ENCODE measurements around the gene PIH1D1. TPM values are rescaled to one million over a fixed set of nuclear protein-coding genes. Genes with fewer than 3 reads are reported as not detected.

The PIH1D1 gene
- total and polyA plus RNA-seq, 4 donors, result 41.4 to 59.4 (median 47.2) TPM

- H3K36me3 ChIP-seq (ENCODE audit: control insufficient read depth in 4 of 4, insufficient read depth in 3 of 4, low read depth in 1 of 4, low read length in 3 of 4), result no peaks in the 10 kb centered on the region
- no peaks in the 10 kb centered on the region for H3K4me1 ChIP-seq (ENCODE audit: control insufficient read depth in 4 of 4, insufficient read depth in 4 of 4, low read length in 3 of 4)
- H3K4me3 ChIP-seq (ENCODE audit: low read depth in 1 of 3, low read length in 3 of 3), result no peak overlapping the region
- 76% methylated on average over 6 of the region's 6 CpGs for WGBS
- no peak overlapping the region for H3K27ac ChIP-seq (ENCODE audit: low read depth in 1 of 2, low read length in 2 of 2)
- TF ChIP-seq MAX (IDR thresholded peaks at IDR 0.05) (no peak), TAF1 (conservative IDR thresholded peaks at IDR 0.05) (no peak), YY1 (IDR thresholded peaks at IDR 0.05) (no peak)
- H3K27me3 ChIP-seq (ENCODE audit: control insufficient read depth in 4 of 4, insufficient read depth in 4 of 4, low read length in 3 of 4), result peaks cover 0 to 2% (median 0%) of the 10 kb centered on the region in 4 donors
- no peaks in the 10 kb centered on the region for H3K9me3 ChIP-seq (ENCODE audit: control insufficient read depth in 4 of 4, low read length in 3 of 4)
- H3K9ac ChIP-seq (ENCODE audit: low read depth in 1 of 2, low read length in 2 of 2), result no peak overlapping the region
- DNase-seq (ENCODE audit: low spot score), result no peak
Measured at GRCh38 chr19:49400029-49400428, 51.6 kb downstream of the PIH1D1 start.

GRCh38 chr19:49398931-49399330, 52.7 kb downstream of the PIH1D1 start:
- DNase-seq (ENCODE audit: low spot score), result no peak
- TF ChIP-seq ATF3 (IDR thresholded peaks at IDR 0.05) (no peak), FOXA1 (IDR thresholded peaks at IDR 0.05) (no peak), EGR1 (IDR thresholded peaks at IDR 0.05; ENCODE audit: low read depth in 2 of 2) (no peak), ZBTB33 (IDR thresholded peaks at IDR 0.05) (no peak), SP1 (IDR thresholded peaks at IDR 0.05) (no peak), NR2F2 (IDR thresholded peaks at IDR 0.05) (no peak), FOXA2 (IDR thresholded peaks at IDR 0.05) (no peak), HNF4G (IDR thresholded peaks at IDR 0.05) (no peak), TAF1 (conservative IDR thresholded peaks at IDR 0.05) (no peak), CTCF (IDR thresholded peaks at IDR 0.05; ENCODE audit: low read depth, low read length, missing input control) (no peak), YY1 (IDR thresholded peaks at IDR 0.05) (no peak)
- 89% methylated on average over 6 of the region's 6 CpGs for WGBS
- Histone ChIP-seq H3K27me3 (ENCODE audit: control insufficient read depth in 4 of 4, insufficient read depth in 4 of 4, low read length in 3 of 4) (peaks cover 0 to 2% (median 0%) of the 10 kb centered on the region in 4 donors), H3K27ac (ENCODE audit: low read depth in 1 of 2, low read length in 2 of 2) (no peak overlapping the region), H3K36me3 (ENCODE audit: control insufficient read depth in 4 of 4, insufficient read depth in 3 of 4, low read depth in 1 of 4, low read length in 3 of 4) (no peaks in the 10 kb centered on the region), H3K4me1 (ENCODE audit: control insufficient read depth in 4 of 4, insufficient read depth in 4 of 4, low read length in 3 of 4) (no peaks in the 10 kb centered on the region), H3K9ac (ENCODE audit: low read depth in 1 of 2, low read length in 2 of 2) (no peak overlapping the region), H3K4me3 (ENCODE audit: low read depth in 1 of 3, low read length in 3 of 3) (no peak overlapping the region), H3K9me3 (ENCODE audit: control insufficient read depth in 4 of 4, low read length in 3 of 4) (no peaks in the 10 kb centered on the region)

GRCh38 chr19:49398001-49398615, 53.5 kb downstream of the PIH1D1 start:
- no peak overlapping the region for H3K4me3 ChIP-seq (ENCODE audit: low read depth in 1 of 3, low read length in 3 of 3)
- H3K27me3 ChIP-seq (ENCODE audit: control insufficient read depth in 4 of 4, insufficient read depth in 4 of 4, low read length in 3 of 4), result peaks cover 0 to 2% (median 0%) of the 10 kb centered on the region in 4 donors
- no peaks in the 10 kb centered on the region for H3K9me3 ChIP-seq (ENCODE audit: control insufficient read depth in 4 of 4, low read length in 3 of 4)
- H3K4me1 ChIP-seq (ENCODE audit: control insufficient read depth in 4 of 4, insufficient read depth in 4 of 4, low read length in 3 of 4), result no peaks in the 10 kb centered on the region
- DNase-seq (ENCODE audit: low spot score), result no peak
- no peak for TF ChIP-seq EGR1 (IDR thresholded peaks at IDR 0.05; ENCODE audit: low read depth in 2 of 2)
- no peak overlapping the region for H3K9ac ChIP-seq (ENCODE audit: low read depth in 1 of 2, low read length in 2 of 2)
- no peak overlapping the region for H3K27ac ChIP-seq (ENCODE audit: low read depth in 1 of 2, low read length in 2 of 2)
- 82% methylated on average over 11 of the region's 11 CpGs for WGBS
- no peaks in the 10 kb centered on the region for H3K36me3 ChIP-seq (ENCODE audit: control insufficient read depth in 4 of 4, insufficient read depth in 3 of 4, low read depth in 1 of 4, low read length in 3 of 4)
